ENCODE data around the gene DBX2.
"Not testable (repeated sequence)": the region's sequence is repeated elsewhere in the genome, so short reads cannot be mapped to it uniquely, and the experiment has no call there.

The DBX2 gene

DNA sequence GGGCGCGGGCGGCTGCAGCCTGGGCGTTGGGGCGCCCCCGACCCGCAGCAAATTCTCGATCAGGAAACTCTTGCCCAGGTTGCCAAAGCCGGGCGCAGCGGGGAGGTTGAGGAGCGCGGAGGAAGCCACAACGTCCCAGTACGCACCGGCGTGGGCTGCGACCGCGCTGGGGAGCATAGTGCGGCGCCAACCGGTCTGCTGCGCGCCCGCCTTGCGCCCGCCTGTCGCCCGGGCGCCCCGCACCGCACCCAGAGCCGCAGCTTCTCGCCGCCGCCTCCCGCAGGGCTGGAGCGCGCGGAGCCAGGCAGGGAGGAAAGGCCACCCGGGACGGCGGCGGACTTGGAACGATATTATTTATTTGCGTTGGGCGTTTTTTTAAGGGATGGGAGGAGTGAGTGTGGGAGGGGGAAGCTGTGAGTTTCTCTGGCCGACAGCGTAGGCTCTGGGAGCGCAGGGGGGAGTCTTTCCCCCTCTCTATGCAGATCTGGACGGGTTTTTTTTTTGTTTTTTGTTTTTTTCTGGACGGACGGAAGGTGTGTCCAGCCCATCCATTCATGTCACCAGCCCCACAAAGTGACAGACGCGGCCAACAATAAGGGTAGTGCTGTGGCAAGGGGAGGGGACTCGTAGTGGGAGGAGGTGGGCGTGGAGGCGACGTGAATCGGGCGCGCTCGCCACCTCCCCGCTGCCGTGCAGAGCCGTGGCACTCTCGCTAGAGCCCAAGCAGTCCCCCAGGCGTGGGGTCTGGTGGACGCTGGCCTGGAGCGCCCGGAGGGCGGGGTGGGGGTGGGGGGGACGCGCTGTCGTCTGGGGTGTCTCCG is at the start of gene DBX2:
Gene DBX2 (minus strand): TSS at position 349 of the 821 bp plus-strand sequence. CDS start 172 bp downstream, at position 177.
- no peak for DNase-seq

DNA sequence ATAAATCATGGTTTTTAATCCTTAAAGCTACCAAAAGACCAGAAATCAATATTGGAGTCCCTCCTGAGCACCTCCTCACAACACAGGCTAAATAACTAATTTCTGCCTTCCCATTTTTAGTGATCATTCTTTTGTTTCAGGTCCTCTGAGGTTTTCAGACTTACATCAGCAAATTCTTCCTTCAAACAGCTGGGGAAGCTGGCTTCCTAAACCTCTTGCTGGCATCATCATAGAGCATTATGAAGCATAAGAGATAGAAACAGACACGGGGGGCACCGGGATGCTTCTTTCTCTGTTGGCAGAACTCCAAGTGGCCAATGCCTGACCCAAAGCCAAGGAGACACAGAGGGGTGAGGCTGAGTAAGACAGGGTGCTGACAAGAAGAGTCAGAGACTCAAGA is 47.9 kb upstream of the DBX2 start:
- DNase-seq: no peak

DNA sequence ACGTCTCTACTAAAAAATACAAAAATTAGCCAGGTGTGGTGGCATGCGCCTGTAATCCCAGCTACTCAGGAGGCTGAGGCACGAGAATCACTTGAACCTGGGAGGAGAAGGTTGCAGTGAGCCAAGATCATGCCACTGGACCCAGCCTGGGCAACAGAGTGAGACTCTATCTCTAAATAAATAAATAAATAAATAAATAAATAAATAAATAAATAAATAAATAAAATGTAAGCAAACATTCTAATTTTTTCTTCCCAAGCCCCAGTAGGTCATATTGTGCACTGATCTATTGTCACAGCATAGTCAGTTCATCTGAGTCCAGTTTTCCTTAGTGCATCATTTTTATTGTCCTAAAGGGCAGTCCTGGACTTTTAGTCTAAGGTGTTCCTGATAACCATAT is 44.5 kb upstream of the DBX2 start:
- DNase-seq: not testable (repeated sequence)

DNA sequence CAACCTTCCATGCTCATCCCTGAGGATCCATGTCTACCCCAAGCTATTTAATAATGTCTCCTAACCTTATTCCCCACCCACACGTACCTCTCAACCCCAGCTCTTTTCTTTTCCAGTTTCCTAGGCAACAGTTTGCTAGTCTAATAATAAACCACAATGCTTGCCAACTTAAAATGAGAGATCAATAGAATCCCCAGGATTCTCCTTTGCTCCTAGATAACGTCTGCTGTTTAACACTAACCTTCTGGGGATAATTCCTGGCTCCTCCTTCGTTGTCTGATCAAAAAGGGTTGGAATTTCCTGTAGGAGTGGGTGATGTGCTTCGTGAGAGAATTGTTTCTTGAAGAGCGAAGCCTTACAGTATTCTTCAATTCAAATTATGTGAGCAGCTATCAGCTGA is 42.2 kb upstream of the DBX2 start:
- DNase-seq: no peak

GRCh38 chr12:45089411-45090075 is 38.6 kb upstream of the DBX2 start:
- DNase-seq: no peak

- no peak for DNase-seq
Measured at GRCh38 chr12:45088608-45089007, 37.7 kb upstream of the DBX2 start.

GRCh38 chr12:45084248-45084647 is 33.3 kb upstream of the DBX2 start:
- DNase-seq: not testable (repeated sequence)

DNA sequence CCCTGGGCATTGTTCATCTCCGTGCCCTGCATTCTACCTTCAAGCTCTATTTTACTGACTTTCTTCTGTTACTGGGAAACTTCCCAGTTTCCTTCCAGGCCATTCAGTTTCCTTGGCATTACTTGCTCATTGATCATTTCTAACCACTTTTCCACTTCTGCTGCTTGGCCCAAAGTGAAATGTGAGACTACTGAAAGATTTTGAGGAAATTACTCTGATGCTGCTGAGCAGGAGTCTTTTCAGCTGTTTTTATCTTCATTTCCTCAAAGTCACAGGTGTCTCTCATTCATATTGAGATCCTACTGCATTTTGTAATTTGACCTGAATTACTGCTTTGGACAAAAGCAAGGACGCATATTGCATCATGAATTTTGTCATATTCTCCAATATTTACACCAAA is 26.4 kb upstream of the DBX2 start:
- DNase-seq: no peak

DNA sequence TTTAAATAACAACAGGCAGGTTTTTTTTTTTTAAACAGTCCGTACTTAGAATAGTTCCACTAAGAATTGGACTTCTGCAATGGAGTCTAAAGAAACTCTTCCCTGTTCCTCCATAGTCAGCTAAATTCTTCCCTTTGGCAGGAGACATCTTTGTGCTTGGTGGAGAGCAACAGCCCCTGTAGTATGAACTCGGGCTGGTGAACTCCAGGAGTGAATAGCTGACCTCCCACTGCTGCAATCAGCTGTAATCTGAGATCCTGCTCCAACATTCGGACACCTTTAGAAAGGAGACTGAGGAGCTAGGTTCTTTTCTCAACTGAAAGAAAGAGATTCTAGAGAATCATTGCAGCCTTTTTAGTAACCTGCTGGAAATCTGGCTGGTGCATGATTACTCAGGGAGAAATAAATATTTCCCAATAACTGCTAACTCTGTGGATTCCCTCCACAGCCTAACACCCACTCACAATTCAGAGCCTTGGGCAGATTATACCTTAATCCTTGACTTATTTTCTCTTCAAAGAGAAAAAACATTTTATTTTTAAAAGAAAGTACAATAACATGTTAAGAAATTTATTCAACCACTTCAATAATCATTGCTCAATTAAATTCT is 25.6 kb upstream of the DBX2 start:
- DNase-seq: no peak

DNA sequence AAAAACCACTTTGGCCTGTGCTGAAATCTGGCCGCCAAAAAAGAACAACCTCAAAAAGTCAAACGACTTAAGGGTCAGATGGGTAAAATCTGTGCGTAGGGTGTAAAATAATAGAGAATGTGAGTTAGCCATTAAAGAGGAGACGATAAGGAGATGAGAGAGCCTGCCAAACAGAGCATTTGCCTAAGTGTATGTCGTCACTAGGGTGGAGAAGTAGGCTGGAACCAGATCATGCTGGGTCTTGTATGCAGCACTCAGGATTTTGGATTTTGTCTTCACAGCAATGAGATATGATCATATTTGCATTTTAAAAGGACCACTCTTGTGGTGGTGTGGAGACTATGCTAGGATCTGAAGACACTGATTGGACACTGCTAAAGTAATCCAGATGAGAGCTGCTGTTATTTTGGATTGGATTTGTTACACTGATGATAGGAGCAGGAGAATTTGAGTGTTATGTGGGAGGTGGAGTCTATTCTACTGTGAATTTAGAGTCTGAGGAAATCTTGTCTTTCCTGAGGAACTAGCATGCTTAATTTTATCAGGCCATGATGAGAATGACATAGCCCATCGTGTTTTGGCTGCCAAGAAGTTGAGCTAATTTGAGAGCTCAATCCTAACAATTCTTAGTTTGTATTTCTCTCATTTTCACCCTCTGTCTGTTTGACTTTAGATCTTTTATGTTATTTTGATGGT is 24.8 kb upstream of the DBX2 start:
- no peak for DNase-seq

DNA sequence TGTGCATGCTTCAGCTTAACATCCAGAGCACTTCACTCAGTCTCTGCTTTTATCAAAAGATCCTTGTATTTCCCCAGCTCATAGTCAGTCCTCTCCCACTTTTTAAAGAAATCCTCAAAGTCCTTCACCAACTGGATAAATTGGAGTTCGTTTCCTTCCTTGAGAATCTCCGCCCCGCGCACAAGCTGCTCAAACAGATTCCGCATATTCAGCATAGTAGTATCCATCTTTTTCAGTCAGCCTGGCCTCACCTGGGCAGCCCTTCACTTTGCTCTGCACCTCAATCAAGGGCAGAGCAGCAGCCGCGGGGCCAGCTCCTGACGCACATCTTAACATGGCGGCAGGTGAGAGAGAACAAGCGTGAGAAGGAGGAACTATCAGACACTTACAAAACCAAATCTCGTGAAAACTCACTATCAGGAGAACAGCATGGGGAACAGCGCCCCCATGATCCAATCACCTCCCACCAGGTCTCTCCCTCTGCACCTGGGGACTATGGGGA is 14.3 kb upstream of the DBX2 start:
- no peak for DNase-seq

DNA sequence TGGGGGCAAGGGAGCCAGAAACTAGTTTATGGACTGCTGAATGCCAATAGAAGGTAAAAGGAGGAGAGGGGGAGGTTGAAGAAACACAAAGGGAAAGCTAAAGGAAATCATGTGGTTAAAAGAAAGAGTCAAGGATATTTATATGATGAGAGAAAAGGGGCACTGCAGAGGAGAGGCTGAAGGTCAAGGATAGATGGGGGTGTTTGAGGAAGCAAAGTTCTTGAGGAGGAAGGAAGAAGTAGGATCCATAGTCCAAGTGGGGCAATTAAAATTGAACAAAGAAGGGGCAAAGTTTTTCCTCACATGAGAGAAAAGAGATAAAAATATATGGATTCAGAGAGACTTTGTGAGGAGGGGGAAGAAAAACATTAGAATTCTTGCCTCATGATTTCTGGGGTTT is 10.1 kb upstream of the DBX2 start:
- DNase-seq: no peak

GRCh38 chr12:45051572-45052125 is 750 bp upstream of the DBX2 start:
- no peak for DNase-seq

GRCh38 chr12:45049912-45050750 is 768 bp downstream of the DBX2 start:
- no peak for DNase-seq

DNA sequence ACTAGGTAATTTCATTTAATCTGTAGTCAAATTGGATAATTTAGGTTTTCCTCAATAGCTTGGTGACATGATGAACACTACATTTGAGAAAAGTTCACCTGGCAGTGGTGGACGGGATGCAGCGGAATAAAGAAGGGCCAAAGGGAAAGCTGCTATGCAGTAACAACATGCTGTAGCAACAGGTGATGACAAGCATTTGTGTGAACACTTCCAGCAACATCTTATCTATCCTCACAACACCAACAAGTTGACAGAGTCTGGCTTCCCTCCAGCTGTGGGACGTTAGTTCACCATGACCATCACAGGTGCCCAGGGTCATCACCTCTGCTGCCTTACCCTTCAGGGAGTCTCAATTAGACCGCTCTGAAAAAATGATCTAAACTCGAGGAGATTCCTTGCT is 8.3 kb downstream of the DBX2 start:
- DNase-seq: no peak

- DNase-seq: no peak
Measured at GRCh38 chr12:45040977-45041376, 9.9 kb downstream of the DBX2 start.

DNA sequence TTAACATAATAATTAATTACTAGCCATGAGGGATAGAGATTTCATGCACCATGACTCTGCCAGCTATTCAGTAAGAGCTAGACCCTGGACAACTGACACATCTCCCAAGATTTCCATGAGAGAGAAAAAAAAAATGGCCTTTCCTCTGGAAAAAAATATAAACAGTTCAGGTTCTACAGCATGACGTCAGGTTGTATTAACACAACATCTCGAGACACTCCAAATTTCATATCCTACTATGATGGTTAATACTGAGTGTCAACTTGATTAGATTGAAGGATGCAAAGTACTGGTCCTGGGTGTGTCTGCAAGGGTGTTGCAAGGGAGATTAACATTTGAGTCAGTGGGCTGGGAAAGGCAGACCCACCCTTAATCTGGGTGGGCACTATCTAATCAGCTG is 11.1 kb downstream of the DBX2 start:
- DNase-seq: no peak

GRCh38 chr12:45034861-45035265 is 16.0 kb downstream of the DBX2 start:
- DNase-seq: no peak

DNA sequence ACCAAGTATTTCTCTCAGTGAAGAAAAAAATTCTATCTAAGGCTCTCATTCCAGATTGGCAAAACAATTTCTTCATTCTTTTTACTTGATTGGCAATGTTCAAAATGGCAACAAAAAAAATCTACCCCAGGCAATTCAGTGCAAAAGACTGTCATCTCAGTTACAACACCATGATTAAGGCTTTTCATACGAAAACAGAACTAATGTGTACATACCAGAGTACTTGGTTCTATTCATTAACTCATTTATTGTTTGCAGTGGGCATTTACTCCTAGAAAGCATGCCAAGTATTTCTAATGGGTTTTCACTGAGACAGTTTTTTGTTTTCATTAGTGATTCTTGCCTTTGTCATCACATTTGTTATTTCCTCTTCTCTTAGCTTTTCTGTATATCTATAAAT is 33.0 kb downstream of the DBX2 start:
- DNase-seq: no peak

GRCh38 chr12:45014396-45014795 is 36.5 kb downstream of the DBX2 start:
- DNase-seq: no peak

- no peak for DNase-seq
Measured at GRCh38 chr12:45012749-45013148, 38.1 kb downstream of the DBX2 start.

GRCh38 chr12:45010059-45010458 is 40.8 kb downstream of the DBX2 start:
- no peak for DNase-seq
